ENCODE measurements around the gene HAT1. TPM values are rescaled to one million over a fixed set of nuclear protein-coding genes. Genes with fewer than 3 reads are reported as not detected.
"Not testable (repeated sequence)": the region's sequence is repeated elsewhere in the genome, so short reads cannot be mapped to it uniquely, and the experiment has no call there.

Gene HAT1
- total RNA-seq, 4 donors from 2014 or later, result 34.0 to 68.7 (median 50.4) TPM

GRCh38 chr2:171893196-171893823 is 29.0 kb upstream of the HAT1 start:
- Histone ChIP-seq H3K36me3 (no peaks in the 10 kb centered on the region), H3K4me1 (peaks cover 6 to 12% of the 10 kb centered on the region in 2 donors), H3K9me3 (no peaks in the 10 kb centered on the region), H3K27ac (peak overlapping the region; percentile 55 to 78 (median 63)), H3K4me3 (replicated peaks in 1 of 3) (peak overlapping the region; percentile 80 to 86 (median 81)), H3K27me3 (no peaks in the 10 kb centered on the region)
- intact Hi-C loops (cut with DNase I), result no loop called here
- TF ChIP-seq POLR2A (IDR thresholded peaks at IDR 0.05) (no peak), CTCF (IDR thresholded peaks at IDR 0.05) (no peak)
- WGBS, 2 donors, result 46 to 52% methylated on average over 7 of the region's 7 CpGs
- DNase-seq, result no peak

DNA sequence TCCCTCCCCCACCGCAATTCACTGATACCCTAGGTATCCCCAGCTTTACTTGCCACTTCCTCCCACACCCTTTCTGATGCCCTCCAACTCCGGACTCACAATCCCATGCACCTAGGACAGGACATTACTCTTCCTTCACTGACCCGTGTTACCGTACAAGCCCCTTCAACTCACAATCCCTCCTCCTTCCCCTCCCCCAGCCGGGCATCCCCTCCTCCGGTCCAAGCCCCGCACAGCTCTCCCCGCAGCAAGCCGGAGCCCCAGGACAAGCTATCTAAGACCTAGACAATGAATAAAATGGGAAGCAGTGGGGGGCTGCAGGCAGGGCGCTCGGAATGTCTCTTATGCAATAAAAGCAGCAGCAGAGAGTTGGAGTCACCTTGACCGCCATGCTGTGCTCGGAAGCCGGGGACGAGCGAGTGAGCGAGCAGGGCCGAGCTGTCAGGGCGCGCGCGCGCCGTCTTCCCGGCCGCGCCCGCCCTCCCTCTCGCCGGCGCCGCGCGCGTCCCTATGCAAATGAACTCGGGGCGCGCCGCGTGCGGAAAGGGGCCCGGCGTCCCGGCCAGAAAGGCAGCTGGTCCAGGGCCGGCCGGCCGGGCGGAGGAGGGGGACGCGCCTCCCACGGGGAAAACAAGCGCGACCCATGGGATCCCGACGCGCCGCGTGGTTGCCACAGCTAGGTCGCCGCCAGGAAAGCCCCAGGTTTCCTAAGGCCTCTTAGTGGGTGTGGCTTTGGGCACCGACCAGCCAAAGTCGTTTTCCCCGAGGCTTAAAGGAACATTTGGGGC is 28.2 kb upstream of the HAT1 start, which contains the start of gene SLC25A12:
Gene SLC25A12 (minus strand): TSS at position 421 of the 788 bp plus-strand sequence. CDS start 30 bp downstream, at position 391.
- TF ChIP-seq CTCF (IDR thresholded peaks at IDR 0.05), result no peak
- TF ChIP-seq POLR2A (IDR thresholded peaks at IDR 0.05), result peak; percentile 20 to 81
- H3K36me3 ChIP-seq, result no peaks in the 10 kb centered on the region
- peak within 1 kb of the TSS; percentile 80 to 86 (median 81) for H3K4me3 ChIP-seq (replicated peaks in 1 of 3)
- H3K9me3 ChIP-seq, result no peaks in the 10 kb centered on the region
- H3K27me3 ChIP-seq, result no peaks in the 10 kb centered on the region
- WGBS, 2 donors, result 0 to 1% methylated on average over 14 to 44 of the region's 63 CpGs
- peaks cover 6 to 12% of the 10 kb centered on the region in 2 donors for H3K4me1 ChIP-seq
- DNase-seq, result peak; percentile 80 to 88
- peak within 1 kb of the TSS; percentile 55 to 78 (median 63) for H3K27ac ChIP-seq
- intact Hi-C loops (cut with DNase I), result no loop called here

- intact Hi-C loops (cut with DNase I), result no loop called here
- Histone ChIP-seq H3K4me3 (replicated peaks in 1 of 3) (peak overlapping the region; percentile 80 to 86 (median 81)), H3K27ac (peak overlapping the region; percentile 55 to 78 (median 63)), H3K4me1 (peaks cover 6 to 12% of the 10 kb centered on the region in 2 donors), H3K27me3 (no peaks in the 10 kb centered on the region), H3K36me3 (no peaks in the 10 kb centered on the region), H3K9me3 (no peaks in the 10 kb centered on the region)
- no peak for TF ChIP-seq POLR2A (IDR thresholded peaks at IDR 0.05)
- no peak for TF ChIP-seq CTCF (IDR thresholded peaks at IDR 0.05)
- WGBS, 2 donors, result 36 to 37% methylated on average over 10 of the region's 10 CpGs
- no peak for DNase-seq
Measured at GRCh38 chr2:171894612-171894947, 27.7 kb upstream of the HAT1 start.

DNA sequence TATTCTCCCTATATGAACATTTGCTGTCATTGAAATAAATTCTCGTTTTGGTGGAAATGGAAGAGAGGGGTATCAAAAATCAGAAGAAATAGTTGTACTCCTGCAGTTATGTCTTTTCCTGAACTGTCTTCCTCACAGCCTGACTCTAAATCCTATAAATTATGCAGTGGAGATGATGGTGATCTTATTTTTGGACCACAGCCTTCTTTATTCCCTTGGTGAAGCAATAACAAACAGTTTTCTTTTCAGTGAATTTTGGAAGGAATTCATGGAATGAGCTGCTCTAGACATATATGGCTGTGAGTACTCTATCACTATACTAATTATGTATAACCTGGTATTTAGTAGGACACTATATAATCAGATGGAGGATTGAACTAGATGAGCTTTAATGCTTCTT is 26.5 kb upstream of the HAT1 start:
- Histone ChIP-seq H3K27ac (no peak overlapping the region), H3K9me3 (no peaks in the 10 kb centered on the region), H3K4me1 (peaks cover 6 to 7% of the 10 kb centered on the region in 2 donors), H3K27me3 (no peaks in the 10 kb centered on the region), H3K36me3 (no peaks in the 10 kb centered on the region), H3K4me3 (replicated peaks in 1 of 3) (no peak overlapping the region)
- intact Hi-C loops (cut with DNase I), result no loop called here
- DNase-seq, result no peak
- 79 to 82% methylated on average over 1 of the region's 1 CpG for WGBS, 2 donors
- TF ChIP-seq CTCF (IDR thresholded peaks at IDR 0.05) (no peak), POLR2A (IDR thresholded peaks at IDR 0.05) (no peak)

DNA sequence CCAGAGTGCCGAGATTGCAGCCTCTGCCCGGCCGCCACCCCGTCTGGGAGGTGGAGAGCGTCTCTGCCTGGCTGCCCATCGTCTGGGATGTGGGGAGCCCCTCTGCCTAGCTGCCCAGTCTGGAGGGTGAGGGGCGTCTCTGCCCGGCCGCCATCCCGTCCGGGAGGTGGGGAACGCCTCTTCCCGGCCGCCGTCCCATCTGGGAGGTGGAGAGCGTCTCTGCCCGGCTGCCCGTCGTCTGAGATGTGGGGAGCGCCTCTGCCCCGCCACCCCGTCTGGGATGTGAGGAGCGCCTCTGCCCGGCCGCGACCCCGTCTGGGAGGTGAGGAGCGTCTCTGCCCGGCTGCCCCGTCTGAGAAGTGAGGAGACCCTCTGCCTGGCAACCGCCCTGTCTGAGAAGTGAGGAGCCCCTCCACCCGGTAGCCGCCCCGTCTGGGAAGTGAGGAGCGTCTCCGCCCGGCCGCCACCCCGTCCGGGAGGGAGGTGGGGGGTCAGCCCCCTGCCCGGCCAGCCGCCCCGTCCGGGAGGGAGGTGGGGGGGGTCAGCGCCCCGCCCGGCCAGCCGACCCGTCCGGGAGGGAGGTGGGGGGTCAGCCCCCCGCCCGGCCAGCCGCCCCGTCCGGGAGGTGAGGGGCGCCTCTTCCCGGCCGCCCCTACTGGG is 22.5 kb upstream of the HAT1 start:
- H3K27ac ChIP-seq; DNase-seq; H3K9me3 ChIP-seq; H3K27me3 ChIP-seq; H3K4me3 ChIP-seq (replicated peaks in 1 of 3); H3K4me1 ChIP-seq; H3K36me3 ChIP-seq; intact Hi-C loops (cut with DNase I): not testable (repeated sequence)
- no CpG with 5 or more reads among the region's 58 CpGs for WGBS, 2 donors

Measured in thyroid gland (tissue), 4 donors.